Gastrocnemius medialis (tissue), 4 donors: Measurements from ENCODE around the gene GID8. TPM values are rescaled to one million over a fixed set of nuclear protein-coding genes. Genes with fewer than 3 reads are reported as not detected.

Experiments
- ATAC-seq, 2 donors: fragments of 150-250 bp; one replicate each; pipeline ENCODE4 v1.9.1; 2016
- DNase-seq, 2 donors: peaks; one replicate each; pipeline ENCODE4 v3.0.0-alpha.2; 2019
- H3K27ac ChIP-seq, 4 donors: fragments of 200-600 bp; sonication (generic); 1 replicate in 1 of 4; 2 replicates in 3 of 4; pipeline ENCODE4 v1.5.1; 2016 to 2018; ENCODE audit warnings: mild to moderate bottlenecking in 2 of 4, moderate library complexity in 1 of 4
- H3K27me3 ChIP-seq, 3 donors: fragments of 200-600 bp; sonication (generic) in 2 of 3; 1 replicate in 1 of 3; 2 replicates in 2 of 3; pipeline versions ENCODE4 v1.5.1 to v1.6.0; 2016 to 2019; ENCODE audit warnings: mild to moderate bottlenecking in 1 of 3, moderate library complexity in 1 of 3
- H3K36me3 ChIP-seq, 2 donors: fragments of 200-600 bp; sonication (generic) in 1 of 2; one replicate each; pipeline ENCODE4 v1.5.1; 2017 to 2018
- H3K4me1 ChIP-seq, 2 donors: fragments of 200-600 bp; sonication (generic) in 1 of 2; one replicate each; pipeline ENCODE4 v1.5.1; 2016 to 2017; ENCODE audit warnings: mild to moderate bottlenecking in 2 of 2
- H3K4me3 ChIP-seq, 4 donors: fragments of 200-600 bp; sonication (generic) in 3 of 4; 1 replicate in 1 of 4; 2 replicates in 3 of 4; pipeline ENCODE4 v1.5.1; 2016 to 2019; ENCODE audit warnings: mild to moderate bottlenecking in 2 of 4
- H3K9me3 ChIP-seq, 3 donors: fragments of 200-600 bp; sonication (generic) in 2 of 3; 1 replicate in 1 of 3; 2 replicates in 2 of 3; pipeline ENCODE4 v1.5.1; 2016 to 2019
- CTCF ChIP-seq, 5 experiments: fragments of 450-650 bp in 3 of 5; fragments of 200-600 bp in 2 of 5; sonication (generic) in 2 of 5; IDR thresholded peaks in 4 of 5; conservative IDR thresholded peaks in 1 of 5; 1 replicate in 4 of 5; 2 replicates in 1 of 5; pipeline ENCODE4 v1.5.1; 2016 to 2019; ENCODE audit warnings: antibody characterized with exemption in 5 of 5, mild to moderate bottlenecking in 3 of 5, moderate library complexity in 3 of 5
- POLR2A ChIP-seq, 2 donors: fragments of 450-650 bp; IDR thresholded peaks; one replicate each; pipeline ENCODE4 v1.6.1; 2017; ENCODE audit warnings: antibody characterized with exemption in 2 of 2, mild to moderate bottlenecking in 2 of 2, moderate library complexity in 2 of 2
- in situ Hi-C, 4 donors: fragments of 200-750 bp; cut with MboI; loops; one replicate each; pipeline versions ENCODE4 v1.15.0 to v1.8.0; 2017; ENCODE audit warnings: low sequenced_read_pairs in 4 of 4
- intact Hi-C: fragments of 100-400 bp; cut with DNase I; formaldehyde crosslinking; loops from one replicate; pipeline ENCODE4 v1.15.1; 2023; ENCODE audit warnings: low total_unique reads
- total RNA-seq, 4 donors: library from RNA; depleted of rRNA; stranded (reverse); fragments of >200 nt; gene quantifications; one replicate each; pipeline versions ENCODE4 v1.1.0 to v1.2.3, GENCODE V29; 2016

Gene GID8
- total RNA-seq, 4 donors from 2014 or later = 12.8 to 16.2 (median 13.5) TPM

GRCh38 chr20:62972845-62973745 lies 35.1 kb downstream of the GID8 start:
- intact Hi-C loops = loop anchor here (1.0 kb wide), 2 partner anchors 36 to 73 kb away; no protein-coding TSS in a partner anchor
- peaks cover 61 to 71% (median 64%) of the 10 kb centered on the region in 3 donors for H3K27me3 ChIP-seq
- H3K4me1 ChIP-seq = peaks cover 0 to 4% of the 10 kb centered on the region in 2 donors

GRCh38 chr20:62975251-62975760 lies 37.4 kb downstream of the GID8 start:
- no peak for DNase-seq
- Histone ChIP-seq H3K4me1 (peaks cover 0 to 4% of the 10 kb centered on the region in 2 donors), H3K9me3 (no peaks in the 10 kb centered on the region), H3K27ac (no peak overlapping the region), H3K27me3 (peaks cover 83 to 87% (median 84%) of the 10 kb centered on the region in 3 donors), H3K36me3 (no peaks in the 10 kb centered on the region), H3K4me3 (no peak overlapping the region)
- ATAC-seq = no peak
- intact Hi-C loops (no loop called here), in situ Hi-C loops (no loop called here)
- no peak for TF ChIP-seq CTCF (IDR thresholded peaks at IDR 0.05 in 4 of 5, conservative IDR thresholded peaks at IDR 0.05 in 1 of 5)

More at GRCh38 chr20:62972845-62973745, 35.1 kb downstream of the GID8 start:
- Histone ChIP-seq H3K36me3 (no peaks in the 10 kb centered on the region), H3K9me3 (no peaks in the 10 kb centered on the region), H3K27ac (no peak overlapping the region), H3K4me3 (peak overlapping the region in 2 of 4 donors; percentile 37 to 40)
- TF ChIP-seq POLR2A (IDR thresholded peaks at IDR 0.05) (no peak), CTCF (IDR thresholded peaks at IDR 0.05 in 4 of 5, conservative IDR thresholded peaks at IDR 0.05 in 1 of 5) (no peak)
- in situ Hi-C loops = no loop called here
- ATAC-seq (no peak), DNase-seq (no peak)

GRCh38 chr20:62975812-62976508 lies 38.0 kb downstream of the GID8 start:
- in situ Hi-C loops (no loop called here), intact Hi-C loops (no loop called here)
- H3K27ac ChIP-seq = no peak overlapping the region
- ATAC-seq = no peak
- TF ChIP-seq POLR2A (IDR thresholded peaks at IDR 0.05) = no peak
- TF ChIP-seq CTCF (IDR thresholded peaks at IDR 0.05 in 4 of 5, conservative IDR thresholded peaks at IDR 0.05 in 1 of 5) = no peak
- H3K9me3 ChIP-seq = no peaks in the 10 kb centered on the region
- no peak for DNase-seq
- H3K4me3 ChIP-seq = no peak overlapping the region
- H3K4me1 ChIP-seq = peaks cover 0 to 4% of the 10 kb centered on the region in 2 donors
- H3K36me3 ChIP-seq = no peaks in the 10 kb centered on the region
- peaks cover 84 to 88% (median 86%) of the 10 kb centered on the region in 3 donors for H3K27me3 ChIP-seq

GRCh38 chr20:62976886-62977285 lies 38.9 kb downstream of the GID8 start:
- TF ChIP-seq CTCF (IDR thresholded peaks at IDR 0.05 in 4 of 5, conservative IDR thresholded peaks at IDR 0.05 in 1 of 5) (no peak), POLR2A (IDR thresholded peaks at IDR 0.05) (no peak)
- peaks cover 0 to 4% of the 10 kb centered on the region in 2 donors for H3K4me1 ChIP-seq
- intact Hi-C loops = no loop called here
- in situ Hi-C loops = no loop called here
- no peaks in the 10 kb centered on the region for H3K9me3 ChIP-seq
- H3K27me3 ChIP-seq = peaks cover 85 to 94% (median 90%) of the 10 kb centered on the region in 3 donors
- no peak overlapping the region for H3K4me3 ChIP-seq
- ATAC-seq (no peak), DNase-seq (no peak)
- H3K36me3 ChIP-seq = no peaks in the 10 kb centered on the region
- no peak overlapping the region for H3K27ac ChIP-seq
